ENCODE data around the gene MTOR.

MTOR gene

DNA sequence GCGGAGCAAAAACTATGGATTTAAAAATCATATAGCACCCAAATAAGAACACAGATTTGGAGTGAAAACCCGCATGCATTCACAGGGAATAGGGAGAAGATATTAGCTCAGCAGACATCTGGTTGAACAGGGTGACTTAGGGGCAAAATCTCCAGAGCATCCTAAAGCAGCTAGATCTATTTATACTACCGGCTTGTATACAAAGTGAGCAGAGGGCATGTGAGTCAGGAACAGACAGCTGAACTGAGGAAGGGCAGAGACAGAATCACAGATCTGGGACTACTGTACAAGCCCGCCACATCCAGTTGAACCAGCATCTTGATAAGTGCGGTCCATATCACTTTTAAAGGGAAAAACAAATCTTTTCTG is 127.5 kb downstream of the MTOR start:
- TF ChIP-seq, protein P1, sequence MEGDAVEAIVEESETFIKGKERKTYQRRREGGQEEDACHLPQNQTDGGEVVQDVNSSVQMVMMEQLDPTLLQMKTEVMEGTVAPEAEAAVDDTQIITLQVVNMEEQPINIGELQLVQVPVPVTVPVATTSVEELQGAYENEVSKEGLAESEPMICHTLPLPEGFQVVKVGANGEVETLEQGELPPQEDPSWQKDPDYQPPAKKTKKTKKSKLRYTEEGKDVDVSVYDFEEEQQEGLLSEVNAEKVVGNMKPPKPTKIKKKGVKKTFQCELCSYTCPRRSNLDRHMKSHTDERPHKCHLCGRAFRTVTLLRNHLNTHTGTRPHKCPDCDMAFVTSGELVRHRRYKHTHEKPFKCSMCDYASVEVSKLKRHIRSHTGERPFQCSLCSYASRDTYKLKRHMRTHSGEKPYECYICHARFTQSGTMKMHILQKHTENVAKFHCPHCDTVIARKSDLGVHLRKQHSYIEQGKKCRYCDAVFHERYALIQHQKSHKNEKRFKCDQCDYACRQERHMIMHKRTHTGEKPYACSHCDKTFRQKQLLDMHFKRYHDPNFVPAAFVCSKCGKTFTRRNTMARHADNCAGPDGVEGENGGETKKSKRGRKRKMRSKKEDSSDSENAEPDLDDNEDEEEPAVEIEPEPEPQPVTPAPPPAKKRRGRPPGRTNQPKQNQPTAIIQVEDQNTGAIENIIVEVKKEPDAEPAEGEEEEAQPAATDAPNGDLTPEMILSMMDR (conservative IDR thresholded peaks at IDR 0.05), result no peak
- TF ChIP-seq ZFX (IDR thresholded peaks at IDR 0.05), result no peak
- H3K27ac ChIP-seq, result no peak overlapping the region

DNA sequence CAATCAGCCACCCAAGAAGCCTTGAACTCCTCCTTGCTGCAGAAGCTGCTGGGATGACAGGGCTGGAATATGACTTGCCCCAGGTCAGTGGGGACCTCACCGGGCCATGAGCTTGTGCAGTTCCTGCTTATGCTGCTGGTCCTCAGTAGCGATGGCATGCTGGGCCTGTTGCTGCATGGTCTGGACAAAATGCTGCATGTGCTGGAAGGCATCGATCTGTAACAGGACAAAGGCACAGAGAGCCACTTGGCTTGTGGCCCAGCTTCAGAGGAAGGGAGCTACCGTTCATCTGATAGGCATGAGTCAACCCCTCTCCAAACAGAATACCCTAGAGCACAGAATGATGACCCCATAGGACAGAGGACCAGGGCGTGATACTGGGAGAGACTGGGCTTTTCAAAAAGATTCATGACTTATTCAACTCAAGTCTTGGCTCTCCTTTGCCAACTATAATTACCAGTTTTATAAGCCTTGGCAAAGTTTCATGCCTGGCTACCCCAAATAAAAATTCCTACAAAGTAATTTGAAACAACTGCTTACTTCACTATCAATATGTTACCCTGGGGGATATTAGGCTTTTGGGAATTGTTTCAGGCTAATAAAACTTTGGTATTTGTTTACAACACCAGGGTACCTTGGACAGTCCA is 128.0 kb downstream of the MTOR start:
- TF ChIP-seq ZFX (IDR thresholded peaks at IDR 0.05), result no peak
- TF ChIP-seq, protein P1 (conservative IDR thresholded peaks at IDR 0.05), result no peak
- peak overlapping the region; percentile 56 for H3K27ac ChIP-seq

DNA sequence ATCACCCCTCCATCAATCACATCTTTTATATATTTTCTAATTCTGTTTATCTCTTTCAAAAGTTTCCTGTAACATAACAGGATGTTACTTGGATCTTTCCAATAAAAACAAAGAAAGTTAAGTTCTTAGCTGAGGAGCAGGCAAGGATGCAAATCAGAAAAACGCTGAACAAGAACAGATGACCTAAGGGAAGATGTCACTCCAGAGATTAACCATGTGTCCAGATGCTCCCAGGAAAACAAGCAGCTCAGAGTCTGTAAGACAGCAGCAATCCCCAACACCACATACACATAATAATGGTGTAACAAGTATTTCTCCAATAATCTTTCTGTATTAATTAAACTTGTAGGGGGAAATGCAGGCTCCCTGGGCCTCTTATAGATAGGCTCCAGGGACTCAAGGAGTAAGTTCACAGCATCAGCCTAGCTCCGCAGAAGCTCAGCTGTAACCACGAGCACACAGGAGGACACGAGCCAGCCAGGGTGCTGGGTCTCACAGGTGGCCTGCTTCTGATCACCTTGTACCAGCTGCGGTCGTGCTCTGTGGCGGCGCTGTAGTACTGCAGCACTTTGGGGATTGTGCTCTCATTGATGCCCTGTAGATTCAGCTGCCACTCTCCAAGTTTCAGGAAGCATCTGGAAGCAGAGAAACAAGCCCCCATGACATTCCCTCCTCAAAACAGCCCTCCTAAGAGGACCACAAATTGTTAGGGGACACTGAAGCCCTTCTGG is 129.6 kb downstream of the MTOR start:
- TF ChIP-seq ZFX (IDR thresholded peaks at IDR 0.05), result no peak
- TF ChIP-seq, protein P1 (conservative IDR thresholded peaks at IDR 0.05), result no peak
- no peak overlapping the region for H3K27ac ChIP-seq

DNA sequence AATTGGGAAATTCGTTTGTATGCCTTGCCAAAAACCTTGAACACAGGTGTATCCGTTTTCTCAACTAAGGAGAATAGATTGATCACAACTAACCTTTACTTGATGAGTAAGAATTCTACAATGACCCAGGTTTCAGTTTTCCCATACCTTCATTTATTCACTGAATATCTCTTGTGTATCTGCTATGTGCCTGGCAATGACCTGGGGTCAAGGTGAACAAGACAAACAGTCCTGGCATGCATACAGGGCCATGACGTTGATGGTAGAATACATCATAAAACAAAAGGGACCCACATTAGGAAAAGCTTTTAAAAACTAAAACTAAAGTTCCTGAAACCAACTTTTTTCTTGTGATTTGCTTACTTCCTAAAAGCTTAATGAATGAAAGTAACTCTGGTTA is 130.5 kb downstream of the MTOR start:
- TF ChIP-seq, protein P1 (conservative IDR thresholded peaks at IDR 0.05), result no peak
- no peak overlapping the region for H3K27ac ChIP-seq

- TF ChIP-seq ZFX (IDR thresholded peaks at IDR 0.05), result no peak
- TF ChIP-seq, protein P1 (conservative IDR thresholded peaks at IDR 0.05), result no peak
- no peak overlapping the region for H3K27ac ChIP-seq
Observed at GRCh38 chr1:11130406-11130805, 131.9 kb downstream of the MTOR start.

GRCh38 chr1:11129649-11130390 is 132.5 kb downstream of the MTOR start:
- H3K27ac ChIP-seq, result no peak overlapping the region
- no peak for TF ChIP-seq ZFX (IDR thresholded peaks at IDR 0.05)
- TF ChIP-seq, protein P1 (conservative IDR thresholded peaks at IDR 0.05), result no peak

DNA sequence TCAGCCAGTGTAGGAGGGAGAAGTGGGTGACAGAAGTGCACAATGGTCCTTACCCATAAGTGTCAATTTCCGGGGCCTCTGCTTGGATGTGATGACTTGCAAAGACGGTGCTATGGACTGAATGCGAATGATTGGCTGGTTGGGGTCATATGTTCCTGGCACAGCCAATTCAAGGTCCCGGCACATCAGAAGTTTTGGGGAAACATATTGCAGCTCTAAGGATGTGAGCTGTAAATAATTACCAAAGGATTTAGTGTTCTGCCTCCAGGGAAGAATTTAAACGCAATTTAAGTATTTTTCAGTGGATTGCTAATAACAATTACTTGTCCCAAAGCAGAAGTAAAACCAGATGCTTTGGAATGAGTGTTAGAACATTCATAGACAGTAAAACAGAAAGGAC is 135.8 kb downstream of the MTOR start:
- no peak overlapping the region for H3K27ac ChIP-seq
- TF ChIP-seq, protein P1 (conservative IDR thresholded peaks at IDR 0.05), result no peak
- TF ChIP-seq ZFX (IDR thresholded peaks at IDR 0.05), result no peak
